Endothelial cell of umbilical vein (primary cell): ENCODE measurements around the gene CD58. TPM values are rescaled to one million over a fixed set of nuclear protein-coding genes. Genes with fewer than 3 reads are reported as not detected.
A peak's percentile ranks its signal among the peaks of the same experiment; 100 is the strongest.

ENCODE experiments used
- BruUV-seq: library from RNA; stranded (reverse); fragments of 400-500 nt; replicated peaks from 2 replicates; lab custom pipeline; 2021; lab: Mats Ljungman, UMichigan
- CTCF ChIA-PET: fragments of 300-600, 350-600 bp; sonication (Branson Sonifier 250); formaldehyde crosslinking; loops from one replicate; lab custom pipeline; 2021; ENCODE audit warnings: antibody characterized with exemption, inconsistent platforms; lab: Charles Lee
- POLR2A ChIA-PET: fragments of 300-600, 350-600 bp; sonication (Branson Sonifier 250); formaldehyde crosslinking; loops from one replicate; lab custom pipeline; 2021; ENCODE audit warnings: antibody characterized with exemption, inconsistent platforms; lab: Charles Lee
- DNase-seq: peaks from one replicate; pipeline ENCODE4 v3.0.0-alpha.2; 2011; ENCODE audit warnings: low read depth, low spot score
- FAIRE-seq: peaks from 2 replicates; lab custom pipeline; 2011; peaks lifted over from hg19 to GRCh38; lab: Jason Lieb, UNC
- H2AFZ ChIP-seq: 2 replicates; pipeline ENCODE4 v1.6.0; 2012; ENCODE audit warnings: low read depth, low read length, control low read depth, inconsistent platforms
- H3K27ac ChIP-seq: 2 replicates; pipeline ENCODE4 v1.5.1; 2011; ENCODE audit warnings: low read depth, mild to moderate bottlenecking, control low read depth, low read length, moderate library complexity; ENCODE audit not compliant: insufficient read depth
- H3K27me3 ChIP-seq, 2 experiments: 2 replicates each; pipeline versions ENCODE4 v1.6.0 to v1.6.1; 2011; ENCODE audit warnings: low read length in 2 of 2, mixed read lengths in 1 of 2; ENCODE audit not compliant: control insufficient read depth in 2 of 2, insufficient read depth in 2 of 2
- H3K36me3 ChIP-seq, 2 experiments: 2 replicates in 1 of 2; 3 replicates in 1 of 2; pipeline ENCODE4 v1.5.1; 2011; ENCODE audit warnings: low read length in 2 of 2, mild to moderate bottlenecking in 1 of 2, moderate library complexity in 1 of 2; ENCODE audit not compliant: control insufficient read depth in 2 of 2, insufficient read depth in 2 of 2; ENCODE audit errors: extremely low read depth in 1 of 2
- H3K4me1 ChIP-seq: 3 replicates; pipeline ENCODE4 v1.5.1; 2011; ENCODE audit warnings: mild to moderate bottlenecking, low read length; ENCODE audit not compliant: control insufficient read depth, insufficient read depth; ENCODE audit errors: extremely low read depth
- H3K4me2 ChIP-seq: 2 replicates; pipeline ENCODE4 v1.6.1; 2011; ENCODE audit warnings: low read length, control low read depth, mixed read lengths; ENCODE audit not compliant: insufficient read depth
- H3K4me3 ChIP-seq, 3 experiments: fragments of 200-600 bp in 1 of 3; sonication (generic), shearing (Covaris generic) in 1 of 3; replicated peaks in 1 of 3; 2 replicates each; pipeline ENCODE4 v1.5.1; 2011 to 2016; ENCODE audit warnings: control low read depth in 3 of 3, low read length in 3 of 3, mild to moderate bottlenecking in 2 of 3, inconsistent platforms in 1 of 3, low read depth in 1 of 3, moderate library complexity in 1 of 3; ENCODE audit not compliant: insufficient read depth in 1 of 3
- H3K79me2 ChIP-seq: 2 replicates; pipeline ENCODE4 v1.6.0; 2012; ENCODE audit warnings: low read length, inconsistent platforms; ENCODE audit not compliant: control insufficient read depth, insufficient read depth
- H3K9ac ChIP-seq: replicated peaks from 2 replicates; pipeline ENCODE3; 2011; ENCODE audit warnings: low read length, control low read depth; ENCODE audit not compliant: insufficient read depth; ENCODE audit errors: extremely low read depth
- H3K9me1 ChIP-seq: replicated peaks from 3 replicates; pipeline ENCODE4 v1.6.0; 2011; ENCODE audit warnings: mild to moderate bottlenecking, low read length; ENCODE audit not compliant: control insufficient read depth, insufficient read depth; ENCODE audit errors: extremely low read depth
- H3K9me3 ChIP-seq: replicated peaks from 2 replicates; pipeline ENCODE4 v1.5.1; 2012; ENCODE audit warnings: low read length, inconsistent platforms; ENCODE audit not compliant: control insufficient read depth, insufficient read depth
- H4K20me1 ChIP-seq: replicated peaks from 2 replicates; pipeline ENCODE3; 2011; ENCODE audit warnings: mild to moderate bottlenecking, low read length; ENCODE audit not compliant: control insufficient read depth, insufficient read depth; ENCODE audit errors: extremely low read depth
- CTCF ChIP-seq, 2 donors: IDR thresholded peaks; 1 replicate in 1 of 2; 2 replicates in 1 of 2; pipeline ENCODE4 v1.5.1; 2011; ENCODE audit warnings: low read length in 2 of 2, mild to moderate bottlenecking in 2 of 2, moderate library complexity in 2 of 2, control low read depth in 1 of 2, inconsistent platforms in 1 of 2, low read depth in 1 of 2; ENCODE audit not compliant: insufficient read depth in 1 of 2; ENCODE audit errors: extremely low read depth in 1 of 2
- EZH2 ChIP-seq: IDR thresholded peaks from 2 replicates; pipeline ENCODE4 v1.6.1; 2012; ENCODE audit warnings: borderline replicate concordance, low read depth, mild to moderate bottlenecking, moderate library complexity, low read length, inconsistent platforms; ENCODE audit not compliant: severe bottlenecking
- FOS ChIP-seq: IDR thresholded peaks from 2 replicates; pipeline ENCODE4 v1.6.1; 2011; ENCODE audit warnings: mild to moderate bottlenecking, low read length, moderate library complexity, borderline replicate concordance; ENCODE audit not compliant: insufficient read depth
- GATA2 ChIP-seq: IDR thresholded peaks from 2 replicates; pipeline ENCODE4 v1.7.0; 2011; ENCODE audit warnings: low read depth, mild to moderate bottlenecking, moderate library complexity, mixed read lengths, low read length; ENCODE audit not compliant: insufficient read length, insufficient read depth
- JUN ChIP-seq: IDR thresholded peaks from 2 replicates; pipeline ENCODE4 v1.6.1; 2011; ENCODE audit warnings: borderline replicate concordance, low read depth; ENCODE audit not compliant: insufficient read length, insufficient read depth
- POLR2A ChIP-seq: IDR thresholded peaks from 2 replicates; pipeline ENCODE4 v1.6.1; 2012; ENCODE audit warnings: low read depth, mild to moderate bottlenecking, control low read depth, low read length
- POLR2AphosphoS5 ChIP-seq: IDR thresholded peaks from 2 replicates; pipeline ENCODE4 v1.6.1; 2012; ENCODE audit warnings: low read depth, mild to moderate bottlenecking, control low read depth, low read length, moderate library complexity; ENCODE audit not compliant: insufficient read depth
- dilution Hi-C: fragments of 300-500 bp; cut with MboI; formaldehyde crosslinking; loops from one replicate; pipeline ENCODE4 v1.15.0; 2019; ENCODE audit warnings: low sequenced_read_pairs; ENCODE audit not compliant: extremely low pct_ligation_motif_present
- intact Hi-C: fragments of 100-400 bp; cut with micrococcal nuclease; formaldehyde crosslinking; loops from one replicate; pipeline ENCODE4 v1.10.0; 2022
- polyA plus RNA-seq, 4 experiments: library from polyadenylated mRNA; depleted of rRNA in 3 of 4; stranded (reverse) in 3 of 4; unstranded in 1 of 4; fragments of >200 nt; gene quantifications; 2 replicates each; pipeline versions ENCODE4 v1.2.1 to v1.2.3, GENCODE V29; 2011 to 2012; ENCODE audit warnings: missing spikeins in 1 of 4
- total RNA-seq: library from RNA; stranded (reverse); gene quantifications from 2 replicates; pipeline ENCODE4 v1.2.3, GENCODE V29; 2021

CD58 gene
- total and polyA plus RNA-seq, 2 donors (not counting 3 experiments of a cell fraction or from before 2014, with no cell fraction given), result 9.8 to 12.7 TPM

DNA sequence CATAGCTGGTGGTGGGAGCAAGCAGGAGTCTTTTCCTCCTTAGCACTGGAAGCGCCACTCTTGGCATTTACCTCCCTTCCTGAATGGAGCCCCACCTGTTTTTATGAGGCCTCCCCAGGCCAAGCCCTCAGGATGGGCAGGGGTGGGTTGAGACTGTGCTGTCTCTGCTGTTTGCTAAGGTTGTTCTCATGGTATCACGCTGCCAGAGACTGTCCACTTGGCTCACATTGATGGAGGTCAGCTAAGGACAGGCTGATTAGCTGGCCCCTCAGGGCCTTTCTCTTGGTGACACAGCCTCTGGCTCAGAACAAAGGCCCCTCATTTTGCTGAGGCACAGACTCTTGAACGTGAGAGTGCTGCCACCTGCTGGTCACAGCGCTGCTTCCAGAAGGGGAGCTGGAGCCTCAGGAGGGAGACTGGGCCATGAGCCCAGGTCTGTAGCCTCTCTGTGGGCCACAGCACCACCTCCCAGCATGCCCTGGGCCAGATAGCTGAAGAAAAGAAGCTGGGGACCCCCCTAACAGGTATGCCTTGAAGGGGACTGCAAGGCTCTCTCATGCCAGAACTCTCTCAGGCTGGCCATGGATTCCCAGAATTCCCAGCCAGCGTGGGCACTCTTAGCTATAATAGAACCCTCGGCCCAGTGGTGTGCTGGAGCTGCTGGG lies 85.6 kb downstream of the CD58 start:
- FAIRE-seq (peak; percentile 82), DNase-seq (peak; percentile 81)
- ChIA-PET CTCF (interaction anchor here (0.6 to 8.2 kb wide), 86 partner anchors 8 to 714 kb away, joined by 3 to 427 read pairs (median 5); partner anchors contain the start of genes ATP1A1 and CD58), POLR2A (interaction anchor here (0.6 to 1.9 kb wide), 4 partner anchors 14 to 346 kb away, joined by 3 to 6 read pairs (median 4); no protein-coding TSS in a partner anchor)
- no peak overlapping the region for H3K4me3 ChIP-seq
- no peaks in the 10 kb centered on the region for H4K20me1 ChIP-seq
- no peaks in the 10 kb centered on the region for H3K79me2 ChIP-seq
- peaks cover 34% of the 10 kb centered on the region for H3K4me1 ChIP-seq
- dilution Hi-C loops (loop anchor here (25.0 kb wide), 1 partner anchor 98 kb away; no protein-coding TSS in a partner anchor), intact Hi-C loops (loop anchor here (1.0 to 2.0 kb wide), 8 partner anchors 14 to 346 kb away; no protein-coding TSS in a partner anchor)
- no peaks in the 10 kb centered on the region for H3K9me3 ChIP-seq
- H3K27ac ChIP-seq, result no peak overlapping the region
- no peak overlapping the region for H3K4me2 ChIP-seq
- no peaks in the 10 kb centered on the region for H3K9me1 ChIP-seq
- peak overlapping the region; percentile 5 for H2AFZ ChIP-seq
- no peaks in the 10 kb centered on the region for H3K27me3 ChIP-seq
- TF ChIP-seq FOS (no peak), EZH2 (no peak), CTCF (IDR thresholded peaks at IDR 0.05; ENCODE audit: extremely low read depth in 1 of 2, insufficient read depth in 1 of 2, low read depth in 1 of 2, low read length in 2 of 2) (peak; percentile 91 to 94), GATA2 (no peak), POLR2A (no peak), POLR2AphosphoS5 (no peak), JUN (no peak)
- H3K9ac ChIP-seq, result no peak overlapping the region
- no peaks in the 10 kb centered on the region for H3K36me3 ChIP-seq
- BruUV-seq, result no TSS peak
